Measurements from ENCODE around the gene DPP6. TPM values are rescaled to one million over a fixed set of nuclear protein-coding genes. Genes with fewer than 3 reads are reported as not detected.

The DPP6 gene
- total and polyA plus RNA-seq, 9 of the 15 experiments (the other 6 are each of a cell fraction or from before 2014, with no cell fraction given): not detected

DNA sequence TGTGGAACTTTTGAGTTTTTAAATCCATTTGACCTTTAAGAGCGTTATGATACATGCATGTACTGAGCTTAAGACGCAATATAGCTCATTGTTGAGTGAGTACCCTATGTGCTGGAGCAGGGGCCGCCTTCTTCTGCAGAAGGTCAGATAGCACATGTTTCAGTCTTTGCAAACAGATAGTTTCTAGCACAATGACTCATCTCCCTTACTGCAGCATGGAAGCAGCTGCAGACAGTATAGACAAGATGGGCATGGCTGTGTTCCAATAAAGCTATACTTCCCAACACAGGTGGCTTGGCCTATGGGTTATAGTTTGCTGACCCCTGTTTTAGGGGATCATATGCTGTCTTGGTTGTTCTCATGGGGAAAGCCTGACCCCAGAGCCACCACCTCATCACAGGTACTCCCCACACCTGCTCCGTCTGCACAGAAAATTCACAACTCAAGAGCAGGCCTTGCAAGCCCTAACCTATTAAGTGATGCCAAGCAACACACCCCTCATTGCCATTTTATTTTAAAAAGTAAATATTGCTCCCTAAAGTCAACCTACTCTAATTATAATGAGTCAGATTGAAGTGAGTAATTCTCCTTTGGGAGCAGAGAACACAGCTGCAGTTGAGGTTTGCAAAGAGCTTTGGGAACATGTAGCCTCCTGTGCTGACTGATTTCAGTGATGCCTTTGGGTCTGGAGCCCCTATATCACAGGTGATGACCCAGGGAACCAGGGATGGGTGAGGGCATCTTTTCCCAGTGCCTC lies 620.6 kb downstream of the DPP6 start:
- 23% methylated on average over 4 of the region's 4 CpGs for WGBS (ENCODE audit: insufficient coverage, low coverage, missing lambda C conversion rate)
- TF ChIP-seq NFE2 (IDR thresholded peaks at IDR 0.05; ENCODE audit: low read depth) (peak; percentile 79), ZNF79 (CRISPR knock-in tag; IDR thresholded peaks at IDR 0.05; ENCODE audit: low read depth) (no peak), HDAC2 (IDR thresholded peaks at IDR 0.05) (peak; percentile 45; the same call in 1 of the 2 replicates), TEAD1 (CRISPR knock-in tag; IDR thresholded peaks at IDR 0.05) (0 out of 4 replicates have a peak, but pooled peaks of 1 of the 2 experiments have one; percentile 45), ARID1B (IDR thresholded peaks at IDR 0.05) (peak; percentile 90)
- TF ChIP-seq, protein P1, sequence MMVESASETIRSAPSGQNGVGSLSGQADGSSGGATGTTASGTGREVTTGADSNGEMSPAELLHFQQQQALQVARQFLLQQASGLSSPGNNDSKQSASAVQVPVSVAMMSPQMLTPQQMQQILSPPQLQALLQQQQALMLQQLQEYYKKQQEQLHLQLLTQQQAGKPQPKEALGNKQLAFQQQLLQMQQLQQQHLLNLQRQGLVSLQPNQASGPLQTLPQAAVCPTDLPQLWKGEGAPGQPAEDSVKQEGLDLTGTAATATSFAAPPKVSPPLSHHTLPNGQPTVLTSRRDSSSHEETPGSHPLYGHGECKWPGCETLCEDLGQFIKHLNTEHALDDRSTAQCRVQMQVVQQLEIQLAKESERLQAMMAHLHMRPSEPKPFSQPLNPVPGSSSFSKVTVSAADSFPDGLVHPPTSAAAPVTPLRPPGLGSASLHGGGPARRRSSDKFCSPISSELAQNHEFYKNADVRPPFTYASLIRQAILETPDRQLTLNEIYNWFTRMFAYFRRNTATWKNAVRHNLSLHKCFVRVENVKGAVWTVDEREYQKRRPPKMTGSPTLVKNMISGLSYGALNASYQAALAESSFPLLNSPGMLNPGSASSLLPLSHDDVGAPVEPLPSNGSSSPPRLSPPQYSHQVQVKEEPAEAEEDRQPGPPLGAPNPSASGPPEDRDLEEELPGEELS (CRISPR knock-in tag; IDR thresholded peaks at IDR 0.05; ENCODE audit: borderline replicate concordance): no peak
- TF ChIP-seq, protein P2, sequence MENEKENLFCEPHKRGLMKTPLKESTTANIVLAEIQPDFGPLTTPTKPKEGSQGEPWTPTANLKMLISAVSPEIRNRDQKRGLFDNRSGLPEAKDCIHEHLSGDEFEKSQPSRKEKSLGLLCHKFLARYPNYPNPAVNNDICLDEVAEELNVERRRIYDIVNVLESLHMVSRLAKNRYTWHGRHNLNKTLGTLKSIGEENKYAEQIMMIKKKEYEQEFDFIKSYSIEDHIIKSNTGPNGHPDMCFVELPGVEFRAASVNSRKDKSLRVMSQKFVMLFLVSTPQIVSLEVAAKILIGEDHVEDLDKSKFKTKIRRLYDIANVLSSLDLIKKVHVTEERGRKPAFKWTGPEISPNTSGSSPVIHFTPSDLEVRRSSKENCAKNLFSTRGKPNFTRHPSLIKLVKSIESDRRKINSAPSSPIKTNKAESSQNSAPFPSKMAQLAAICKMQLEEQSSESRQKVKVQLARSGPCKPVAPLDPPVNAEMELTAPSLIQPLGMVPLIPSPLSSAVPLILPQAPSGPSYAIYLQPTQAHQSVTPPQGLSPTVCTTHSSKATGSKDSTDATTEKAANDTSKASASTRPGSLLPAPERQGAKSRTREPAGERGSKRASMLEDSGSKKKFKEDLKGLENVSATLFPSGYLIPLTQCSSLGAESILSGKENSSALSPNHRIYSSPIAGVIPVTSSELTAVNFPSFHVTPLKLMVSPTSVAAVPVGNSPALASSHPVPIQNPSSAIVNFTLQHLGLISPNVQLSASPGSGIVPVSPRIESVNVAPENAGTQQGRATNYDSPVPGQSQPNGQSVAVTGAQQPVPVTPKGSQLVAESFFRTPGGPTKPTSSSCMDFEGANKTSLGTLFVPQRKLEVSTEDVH (IDR thresholded peaks at IDR 0.05; ENCODE audit: low read depth, partially characterized antibody): no peak

More for the DNA sequence above, 620.6 kb downstream of the DPP6 start:
- peaks cover 11% of the 10 kb centered on the region; the same call in 2 of the 3 replicates for H3K79me2 ChIP-seq (ENCODE audit: control insufficient read depth, insufficient read depth, low read length)
- POLR2A ChIA-PET: interaction anchor here (0.6 to 1.3 kb wide), 3 partner anchors 10 to 120 kb away, joined by 4 read pairs; no protein-coding TSS in a partner anchor
- peak overlapping the region; percentile 47 for H2AFZ ChIP-seq (ENCODE audit: low read depth, low read length)
- FAIRE-seq (peak; percentile 86), DNase-seq (ENCODE audit: extremely low read depth in 1 of 4, low spot score in 3 of 4) (peak; percentile 82 to 87 (median 84)), ATAC-seq (peak; percentile 70)
- H3K4me2 ChIP-seq (ENCODE audit: insufficient read depth, low read length): 0 out of 2 replicates have a peak overlapping the region, but pooled peaks have one; percentile 2
- H3K4me3 ChIP-seq: no peak overlapping the region
- H3K27ac ChIP-seq (ENCODE audit: extremely low read depth, low read depth, low read length): peak overlapping the region; percentile 7; the same call in 1 of the 3 replicates
- no peak overlapping the region for H3K9ac ChIP-seq (ENCODE audit: insufficient read depth in 1 of 2, low read depth in 2 of 2, low read length in 2 of 2)
- H3K36me3 ChIP-seq (ENCODE audit: control insufficient read depth, insufficient read depth, low read length): no peaks in the 10 kb centered on the region
- intact Hi-C loops (cut with micrococcal nuclease) (no loop called here), in situ Hi-C loops (cut with MboI) (no loop called here)
- BruUV-seq (replicated peaks): no TSS peak
- no peaks in the 10 kb centered on the region for H3K27me3 ChIP-seq (ENCODE audit: control insufficient read depth in 2 of 2, insufficient read depth in 2 of 2, low read length in 2 of 2)
- CTCF ChIA-PET (ENCODE audit: low intra/inter-chr PET ratio): no interaction called here
- H3K9me3 ChIP-seq (replicated peaks; ENCODE audit: control insufficient read depth, insufficient read depth, low read depth, low read length): peaks cover 2% of the 10 kb centered on the region
- no peaks in the 10 kb centered on the region for H4K20me1 ChIP-seq (replicated peaks; ENCODE audit: control insufficient read depth, insufficient read depth, low read length)
- no peaks in the 10 kb centered on the region for H3K9me1 ChIP-seq (ENCODE audit: control insufficient read depth, insufficient read depth, low read length)
- peaks cover 32 to 48% of the 10 kb centered on the region in 2 experiments for H3K4me1 ChIP-seq (replicated peaks in 1 of 2; ENCODE audit: control insufficient read depth in 2 of 2, insufficient read depth in 2 of 2, low read length in 2 of 2)
